HepG2 (cell line): Measurements from ENCODE around the gene WSB1. TPM values are rescaled to one million over a fixed set of nuclear protein-coding genes. Genes with fewer than 3 reads are reported as not detected.
A peak's percentile ranks its signal among the peaks of the same experiment; 100 is the strongest.

Experiments
- ELF4 ChIP-seq: sonication (generic); formaldehyde crosslinking; IDR thresholded peaks from 2 replicates; pipeline ENCODE4 v1.5.0; 2020; ENCODE audit warnings: missing genetic modification reagents, mild to moderate bottlenecking, moderate library complexity, borderline replicate concordance
- FOXA1 ChIP-seq, 2 experiments: fragments of 450-650 bp in 1 of 2; sonication (generic) in 1 of 2; formaldehyde crosslinking in 1 of 2; IDR thresholded peaks; 2 replicates each; pipeline versions ENCODE4 v1.4.0 to v1.6.1; 2016 to 2020; ENCODE audit warnings: missing genetic modification reagents in 1 of 2
- KLF6 ChIP-seq: IDR thresholded peaks from 2 replicates; pipeline ENCODE4 v1.8.0; 2016; ENCODE audit warnings: missing biosample characterization, missing genetic modification reagents
- PITX1 ChIP-seq: sonication (generic); formaldehyde crosslinking; IDR thresholded peaks from 2 replicates; pipeline ENCODE4 v1.5.1; 2020; ENCODE audit warnings: mild to moderate bottlenecking, missing genetic modification reagents
- ZFP37 ChIP-seq: sonication (generic); formaldehyde crosslinking; IDR thresholded peaks from 2 replicates; pipeline ENCODE4 v1.4.0; 2020; ENCODE audit warnings: missing genetic modification reagents, borderline replicate concordance
- ZFY ChIP-seq: sonication (generic); formaldehyde crosslinking; IDR thresholded peaks from 2 replicates; pipeline ENCODE4 v1.4.0; 2020; ENCODE audit warnings: missing genetic modification reagents
- ZNF180 ChIP-seq: sonication (generic); formaldehyde crosslinking; IDR thresholded peaks from 2 replicates; pipeline ENCODE4 v1.4.0; 2020; ENCODE audit warnings: low read depth, missing genetic modification reagents, borderline replicate concordance
- ZNF234 ChIP-seq: sonication (generic); formaldehyde crosslinking; conservative IDR thresholded peaks from 2 replicates; pipeline ENCODE4 v1.5.1; 2020; ENCODE audit warnings: mild to moderate bottlenecking, missing genetic modification reagents
- ZNF343 ChIP-seq: sonication (generic); formaldehyde crosslinking; IDR thresholded peaks from 2 replicates; pipeline ENCODE4 v1.4.0; 2020; ENCODE audit warnings: mild to moderate bottlenecking, missing genetic modification reagents
- ZNF383 ChIP-seq: sonication (generic); formaldehyde crosslinking; IDR thresholded peaks from 2 replicates; pipeline ENCODE4 v1.4.0; 2020; ENCODE audit warnings: missing genetic modification reagents, mild to moderate bottlenecking, borderline replicate concordance
- ZNF431 ChIP-seq: sonication (generic); formaldehyde crosslinking; IDR thresholded peaks from 2 replicates; pipeline ENCODE4 v1.9.0; 2022; ENCODE audit warnings: missing genetic modification reagents, low read depth, mild to moderate bottlenecking, borderline replicate concordance
- ZNF557 ChIP-seq: sonication (generic); formaldehyde crosslinking; IDR thresholded peaks from 2 replicates; pipeline ENCODE4 v1.4.0; 2020; ENCODE audit warnings: missing genetic modification reagents
- polyA plus RNA-seq, 8 experiments: library from polyadenylated mRNA; depleted of rRNA in 3 of 8; stranded (reverse) in 7 of 8; unstranded in 1 of 8; fragments of >200 nt; fragmentation: Illumina TruSeq in 4 of 8; extraction: Trizol in 4 of 8; gene quantifications; 2 replicates each; pipeline versions ENCODE4 v1.2.1 to v1.2.3, GENCODE V29; 2011 to 2016; ENCODE audit warnings: low read depth in 4 of 8, missing spikeins in 1 of 8, mixed read lengths in 1 of 8; ENCODE audit not compliant: insufficient read depth in 1 of 8
- total RNA-seq, 5 experiments: library from RNA; depleted of rRNA; stranded (reverse); fragments of >200 nt; fragmentation: Illumina TruSeq; extraction: Trizol; gene quantifications; 2 replicates each; pipeline ENCODE4 v1.2.3, GENCODE V29; 2016; ENCODE audit warnings: low read depth in 1 of 5
- TF ChIP-seq, protein P1 (sequence below): sonication (generic); formaldehyde crosslinking; IDR thresholded peaks from 2 replicates; pipeline ENCODE4 v1.4.0; 2020; ENCODE audit warnings: missing genetic modification reagents
- TF ChIP-seq, protein P2 (sequence below): sonication (generic); formaldehyde crosslinking; IDR thresholded peaks from 2 replicates; pipeline ENCODE4 v1.4.0; 2020; ENCODE audit warnings: missing genetic modification reagents
- TF ChIP-seq, protein P3 (sequence below): sonication (generic); formaldehyde crosslinking; conservative IDR thresholded peaks from 2 replicates; pipeline ENCODE4 v1.8.1; 2023; ENCODE audit warnings: missing genetic modification reagents
- TF ChIP-seq, protein P4 (sequence below): sonication (generic); formaldehyde crosslinking; IDR thresholded peaks from 2 replicates; pipeline ENCODE4 v1.5.1; 2020; ENCODE audit warnings: mild to moderate bottlenecking, missing genetic modification reagents, borderline replicate concordance

WSB1 gene
- total and polyA plus RNA-seq, 2 of the 13 experiments (the other 11 are each of a cell fraction or from before 2014, with no cell fraction given) = 81.3 to 294 TPM

DNA sequence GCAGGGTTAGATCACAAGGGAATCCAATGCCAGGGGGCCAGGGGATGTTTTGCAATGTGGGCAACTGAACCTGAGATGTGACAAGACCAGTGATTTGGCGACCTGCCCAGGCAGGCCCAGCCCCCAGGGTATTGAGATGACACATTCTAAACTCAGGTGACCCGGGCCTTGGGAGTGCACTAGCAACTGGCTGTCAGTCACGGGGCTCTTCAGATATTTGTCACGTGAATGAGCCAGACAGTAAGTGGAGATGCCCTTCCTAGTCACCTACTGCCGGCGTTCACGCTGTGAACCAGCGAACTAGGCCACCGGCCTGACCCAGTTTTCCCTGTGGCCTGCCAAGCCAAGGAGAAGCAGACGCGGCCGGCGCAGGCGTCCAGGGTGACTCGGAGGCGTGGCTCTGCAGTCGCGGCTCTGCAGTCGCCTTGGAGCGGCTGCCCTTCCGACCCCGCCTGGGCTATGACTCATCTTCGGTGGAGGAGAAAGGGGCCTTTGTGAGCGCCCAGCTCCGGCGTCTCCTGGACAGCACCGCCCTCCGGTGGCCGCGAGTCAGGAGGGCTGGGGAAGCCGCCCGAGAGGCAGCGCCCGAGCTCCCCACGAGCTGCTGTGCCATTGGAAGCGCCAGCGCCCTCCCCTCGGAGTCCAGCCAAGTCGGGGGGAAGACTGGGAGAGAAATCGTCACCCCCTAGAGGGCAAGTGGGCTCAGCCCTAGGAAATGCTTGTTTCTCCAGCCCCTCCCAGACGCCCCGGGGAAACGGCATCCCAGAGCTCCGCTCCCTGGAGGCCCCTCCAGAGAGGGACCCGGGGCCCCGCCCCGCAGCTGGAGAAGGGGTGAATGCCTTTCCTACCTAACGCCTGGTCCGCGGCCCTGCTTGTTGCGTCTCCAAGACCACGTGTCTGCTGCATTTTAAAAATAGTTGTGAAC, 38.8 kb downstream of the WSB1 start (continued):
- TF ChIP-seq, protein P1, sequence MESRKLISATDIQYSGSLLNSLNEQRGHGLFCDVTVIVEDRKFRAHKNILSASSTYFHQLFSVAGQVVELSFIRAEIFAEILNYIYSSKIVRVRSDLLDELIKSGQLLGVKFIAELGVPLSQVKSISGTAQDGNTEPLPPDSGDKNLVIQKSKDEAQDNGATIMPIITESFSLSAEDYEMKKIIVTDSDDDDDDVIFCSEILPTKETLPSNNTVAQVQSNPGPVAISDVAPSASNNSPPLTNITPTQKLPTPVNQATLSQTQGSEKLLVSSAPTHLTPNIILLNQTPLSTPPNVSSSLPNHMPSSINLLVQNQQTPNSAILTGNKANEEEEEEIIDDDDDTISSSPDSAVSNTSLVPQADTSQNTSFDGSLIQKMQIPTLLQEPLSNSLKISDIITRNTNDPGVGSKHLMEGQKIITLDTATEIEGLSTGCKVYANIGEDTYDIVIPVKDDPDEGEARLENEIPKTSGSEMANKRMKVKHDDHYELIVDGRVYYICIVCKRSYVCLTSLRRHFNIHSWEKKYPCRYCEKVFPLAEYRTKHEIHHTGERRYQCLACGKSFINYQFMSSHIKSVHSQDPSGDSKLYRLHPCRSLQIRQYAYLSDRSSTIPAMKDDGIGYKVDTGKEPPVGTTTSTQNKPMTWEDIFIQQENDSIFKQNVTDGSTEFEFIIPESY (CRISPR knock-in tag) = peak; percentile 24; the same call in 1 of the 2 replicates
- TF ChIP-seq, protein P2, sequence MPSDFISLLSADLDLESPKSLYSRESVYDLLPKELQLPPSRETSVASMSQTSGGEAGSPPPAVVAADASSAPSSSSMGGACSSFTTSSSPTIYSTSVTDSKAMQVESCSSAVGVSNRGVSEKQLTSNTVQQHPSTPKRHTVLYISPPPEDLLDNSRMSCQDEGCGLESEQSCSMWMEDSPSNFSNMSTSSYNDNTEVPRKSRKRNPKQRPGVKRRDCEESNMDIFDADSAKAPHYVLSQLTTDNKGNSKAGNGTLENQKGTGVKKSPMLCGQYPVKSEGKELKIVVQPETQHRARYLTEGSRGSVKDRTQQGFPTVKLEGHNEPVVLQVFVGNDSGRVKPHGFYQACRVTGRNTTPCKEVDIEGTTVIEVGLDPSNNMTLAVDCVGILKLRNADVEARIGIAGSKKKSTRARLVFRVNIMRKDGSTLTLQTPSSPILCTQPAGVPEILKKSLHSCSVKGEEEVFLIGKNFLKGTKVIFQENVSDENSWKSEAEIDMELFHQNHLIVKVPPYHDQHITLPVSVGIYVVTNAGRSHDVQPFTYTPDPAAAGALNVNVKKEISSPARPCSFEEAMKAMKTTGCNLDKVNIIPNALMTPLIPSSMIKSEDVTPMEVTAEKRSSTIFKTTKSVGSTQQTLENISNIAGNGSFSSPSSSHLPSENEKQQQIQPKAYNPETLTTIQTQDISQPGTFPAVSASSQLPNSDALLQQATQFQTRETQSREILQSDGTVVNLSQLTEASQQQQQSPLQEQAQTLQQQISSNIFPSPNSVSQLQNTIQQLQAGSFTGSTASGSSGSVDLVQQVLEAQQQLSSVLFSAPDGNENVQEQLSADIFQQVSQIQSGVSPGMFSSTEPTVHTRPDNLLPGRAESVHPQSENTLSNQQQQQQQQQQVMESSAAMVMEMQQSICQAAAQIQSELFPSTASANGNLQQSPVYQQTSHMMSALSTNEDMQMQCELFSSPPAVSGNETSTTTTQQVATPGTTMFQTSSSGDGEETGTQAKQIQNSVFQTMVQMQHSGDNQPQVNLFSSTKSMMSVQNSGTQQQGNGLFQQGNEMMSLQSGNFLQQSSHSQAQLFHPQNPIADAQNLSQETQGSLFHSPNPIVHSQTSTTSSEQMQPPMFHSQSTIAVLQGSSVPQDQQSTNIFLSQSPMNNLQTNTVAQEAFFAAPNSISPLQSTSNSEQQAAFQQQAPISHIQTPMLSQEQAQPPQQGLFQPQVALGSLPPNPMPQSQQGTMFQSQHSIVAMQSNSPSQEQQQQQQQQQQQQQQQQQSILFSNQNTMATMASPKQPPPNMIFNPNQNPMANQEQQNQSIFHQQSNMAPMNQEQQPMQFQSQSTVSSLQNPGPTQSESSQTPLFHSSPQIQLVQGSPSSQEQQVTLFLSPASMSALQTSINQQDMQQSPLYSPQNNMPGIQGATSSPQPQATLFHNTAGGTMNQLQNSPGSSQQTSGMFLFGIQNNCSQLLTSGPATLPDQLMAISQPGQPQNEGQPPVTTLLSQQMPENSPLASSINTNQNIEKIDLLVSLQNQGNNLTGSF (CRISPR knock-in tag) = no peak
- TF ChIP-seq, protein P3, sequence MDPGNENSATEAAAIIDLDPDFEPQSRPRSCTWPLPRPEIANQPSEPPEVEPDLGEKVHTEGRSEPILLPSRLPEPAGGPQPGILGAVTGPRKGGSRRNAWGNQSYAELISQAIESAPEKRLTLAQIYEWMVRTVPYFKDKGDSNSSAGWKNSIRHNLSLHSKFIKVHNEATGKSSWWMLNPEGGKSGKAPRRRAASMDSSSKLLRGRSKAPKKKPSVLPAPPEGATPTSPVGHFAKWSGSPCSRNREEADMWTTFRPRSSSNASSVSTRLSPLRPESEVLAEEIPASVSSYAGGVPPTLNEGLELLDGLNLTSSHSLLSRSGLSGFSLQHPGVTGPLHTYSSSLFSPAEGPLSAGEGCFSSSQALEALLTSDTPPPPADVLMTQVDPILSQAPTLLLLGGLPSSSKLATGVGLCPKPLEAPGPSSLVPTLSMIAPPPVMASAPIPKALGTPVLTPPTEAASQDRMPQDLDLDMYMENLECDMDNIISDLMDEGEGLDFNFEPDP (CRISPR knock-in tag) = no peak
- TF ChIP-seq PITX1 (peak; percentile 79; the same call in 1 of the 2 replicates), ZNF180 (CRISPR knock-in tag) (0 out of 2 replicates have a peak, but pooled peaks have one; percentile 44), ZFY (CRISPR knock-in tag) (peak; percentile 79), ZNF383 (no peak), KLF6 (CRISPR knock-in tag) (0 out of 2 replicates have a peak, but pooled peaks have one; percentile 18), ZNF431 (peak; percentile 78; the same call in 1 of the 2 replicates), FOXA1 (IDR thresholded peaks at IDR 0.05) (no peak), FOXA1 (CRISPR knock-in tag; IDR thresholded peaks at IDR 0.05) (no peak), ZNF557 (CRISPR knock-in tag) (no peak), ZFP37 (CRISPR knock-in tag) (peak; percentile 49; the same call in 1 of the 2 replicates), ZNF234 (CRISPR knock-in tag) (no peak), ZNF343 (CRISPR knock-in tag) (peak; percentile 79; the same call in 1 of the 2 replicates), ELF4 (CRISPR knock-in tag) (no peak)
- TF ChIP-seq, protein P4, sequence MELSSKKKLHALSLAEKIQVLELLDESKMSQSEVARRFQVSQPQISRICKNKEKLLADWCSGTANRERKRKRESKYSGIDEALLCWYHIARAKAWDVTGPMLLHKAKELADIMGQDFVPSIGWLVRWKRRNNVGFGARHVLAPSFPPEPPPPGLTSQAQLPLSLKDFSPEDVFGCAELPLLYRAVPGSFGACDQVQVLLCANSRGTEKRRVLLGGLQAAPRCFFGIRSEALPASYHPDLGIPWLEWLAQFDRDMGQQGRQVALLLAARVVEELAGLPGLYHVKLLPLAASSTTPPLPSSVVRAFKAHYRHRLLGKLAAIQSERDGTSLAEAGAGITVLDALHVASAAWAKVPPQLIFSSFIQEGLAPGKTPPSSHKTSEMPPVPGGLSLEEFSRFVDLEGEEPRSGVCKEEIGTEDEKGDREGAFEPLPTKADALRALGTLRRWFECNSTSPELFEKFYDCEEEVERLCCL = no peak
